GM12878 (cell line): Measurements from ENCODE around the gene ROBO1. TPM values are rescaled to one million over a fixed set of nuclear protein-coding genes. Genes with fewer than 3 reads are reported as not detected.

Source experiments
- CBX5 ChIP-seq: sonication (generic); IDR thresholded peaks from 2 replicates; pipeline ENCODE4 v1.6.1; 2016; ENCODE audit warnings: low read depth, moderate library complexity, mild to moderate bottlenecking, inconsistent platforms
- CHD4 ChIP-seq: fragments of 200-600 bp; sonication (generic); IDR thresholded peaks from 2 replicates; pipeline ENCODE4 v1.6.1; 2016; ENCODE audit warnings: mild to moderate bottlenecking
- HDAC2 ChIP-seq: fragments of 200-600 bp; sonication (generic); IDR thresholded peaks from 2 replicates; pipeline ENCODE4 v1.6.1; 2017
- IKZF2 ChIP-seq, 2 experiments: fragments of 450-650 bp; IDR thresholded peaks; 2 replicates each; pipeline ENCODE4 v1.6.1; 2017; ENCODE audit warnings: mild to moderate bottlenecking in 2 of 2, moderate library complexity in 2 of 2
- IRF3 ChIP-seq: fragments of 450-650 bp; IDR thresholded peaks from 2 replicates; pipeline ENCODE4 v1.6.1; 2014; ENCODE audit warnings: mild to moderate bottlenecking
- NFYA ChIP-seq: IDR thresholded peaks from 2 replicates; pipeline ENCODE4 v1.6.1; 2011; ENCODE audit warnings: low read depth, mild to moderate bottlenecking, low read length, improper control_type of control experiment, borderline replicate concordance
- NFYB ChIP-seq: IDR thresholded peaks from 2 replicates; pipeline ENCODE4 v1.6.1; 2011; ENCODE audit warnings: low read depth, mild to moderate bottlenecking, low read length, improper control_type of control experiment, moderate library complexity; ENCODE audit not compliant: insufficient read depth
- PBX3 ChIP-seq: IDR thresholded peaks from 2 replicates; pipeline ENCODE4 v1.6.1; 2011; ENCODE audit warnings: mild to moderate bottlenecking, low read depth, low read length, moderate library complexity; ENCODE audit not compliant: insufficient replicate concordance
- REST ChIP-seq: IDR thresholded peaks from 2 replicates; pipeline ENCODE4 v1.6.1; 2012; ENCODE audit warnings: mild to moderate bottlenecking, low read depth, low read length
- polyA plus RNA-seq, 11 experiments: library from polyadenylated mRNA; depleted of rRNA in 4 of 11; unstranded in 6 of 11; stranded (reverse) in 5 of 11; fragments of >200 nt; fragmentation: Nextera tagmentation in 4 of 11; fragmentation: Illumina TruSeq in 1 of 11; extraction: Ambion mirVana in 4 of 11; extraction: Trizol in 1 of 11; gene quantifications; 1 replicate in 1 of 11; 2 replicates in 10 of 11; pipeline versions ENCODE4 v1.2.1 to v1.2.3, GENCODE V29; 2011 to 2016; ENCODE audit warnings: inconsistent platforms in 2 of 11, missing spikeins in 2 of 11, low read depth in 1 of 11
- total RNA-seq, 4 experiments: library from RNA; depleted of rRNA in 3 of 4; stranded (reverse); fragments of >200 nt in 3 of 4; fragmentation: Illumina TruSeq in 1 of 4; extraction: Trizol in 1 of 4; gene quantifications; 2 replicates each; pipeline versions ENCODE4 v1.2.1 to v1.2.3, GENCODE V29; 2013 to 2021
- TF ChIP-seq, protein P1 (sequence below): fragments of 450-650 bp; IDR thresholded peaks from 2 replicates; pipeline ENCODE4 v1.6.1; 2016; ENCODE audit warnings: mild to moderate bottlenecking, moderate library complexity, borderline replicate concordance

ROBO1 gene
- total and polyA plus RNA-seq, 10 of the 15 experiments (the other 5 are each of a cell fraction or from before 2014, with no cell fraction given) = 0.29 to 46.5 (median 1.2) TPM

GRCh38 chr3:78871048-78871447 lies 896.8 kb downstream of the ROBO1 start (continued):
- no peak for TF ChIP-seq HDAC2
- no peak for TF ChIP-seq REST
- no peak for TF ChIP-seq CBX5
- no peak for TF ChIP-seq IRF3
- no peak for TF ChIP-seq PBX3
- TF ChIP-seq NFYA = no peak
- no peak for TF ChIP-seq CHD4
- TF ChIP-seq NFYB = no peak
- peak; percentile 71 to 87; a peak in 3 of 4 replicates for TF ChIP-seq IKZF2 (IDR thresholded peaks at IDR 0.05)
- TF ChIP-seq, protein P1, sequence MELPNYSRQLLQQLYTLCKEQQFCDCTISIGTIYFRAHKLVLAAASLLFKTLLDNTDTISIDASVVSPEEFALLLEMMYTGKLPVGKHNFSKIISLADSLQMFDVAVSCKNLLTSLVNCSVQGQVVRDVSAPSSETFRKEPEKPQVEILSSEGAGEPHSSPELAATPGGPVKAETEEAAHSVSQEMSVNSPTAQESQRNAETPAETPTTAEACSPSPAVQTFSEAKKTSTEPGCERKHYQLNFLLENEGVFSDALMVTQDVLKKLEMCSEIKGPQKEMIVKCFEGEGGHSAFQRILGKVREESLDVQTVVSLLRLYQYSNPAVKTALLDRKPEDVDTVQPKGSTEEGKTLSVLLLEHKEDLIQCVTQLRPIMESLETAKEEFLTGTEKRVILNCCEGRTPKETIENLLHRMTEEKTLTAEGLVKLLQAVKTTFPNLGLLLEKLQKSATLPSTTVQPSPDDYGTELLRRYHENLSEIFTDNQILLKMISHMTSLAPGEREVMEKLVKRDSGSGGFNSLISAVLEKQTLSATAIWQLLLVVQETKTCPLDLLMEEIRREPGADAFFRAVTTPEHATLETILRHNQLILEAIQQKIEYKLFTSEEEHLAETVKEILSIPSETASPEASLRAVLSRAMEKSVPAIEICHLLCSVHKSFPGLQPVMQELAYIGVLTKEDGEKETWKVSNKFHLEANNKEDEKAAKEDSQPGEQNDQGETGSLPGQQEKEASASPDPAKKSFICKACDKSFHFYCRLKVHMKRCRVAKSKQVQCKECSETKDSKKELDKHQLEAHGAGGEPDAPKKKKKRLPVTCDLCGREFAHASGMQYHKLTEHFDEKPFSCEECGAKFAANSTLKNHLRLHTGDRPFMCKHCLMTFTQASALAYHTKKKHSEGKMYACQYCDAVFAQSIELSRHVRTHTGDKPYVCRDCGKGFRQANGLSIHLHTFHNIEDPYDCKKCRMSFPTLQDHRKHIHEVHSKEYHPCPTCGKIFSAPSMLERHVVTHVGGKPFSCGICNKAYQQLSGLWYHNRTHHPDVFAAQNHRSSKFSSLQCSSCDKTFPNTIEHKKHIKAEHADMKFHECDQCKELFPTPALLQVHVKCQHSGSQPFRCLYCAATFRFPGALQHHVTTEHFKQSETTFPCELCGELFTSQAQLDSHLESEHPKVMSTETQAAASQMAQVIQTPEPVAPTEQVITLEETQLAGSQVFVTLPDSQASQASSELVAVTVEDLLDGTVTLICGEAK = no peak
